Left lung (tissue), 10 donors: ENCODE measurements around the gene NLGN3. TPM values are rescaled to one million over a fixed set of nuclear protein-coding genes. Genes with fewer than 3 reads are reported as not detected.

ENCODE experiments used
- ATAC-seq: fragments of 200-7000 bp; cut with Tn5 transposase; one replicate; pipeline ENCODE4 v1.9.1; 2020; ENCODE audit warnings: moderate library complexity
- DNase-seq, 4 donors: peaks; one replicate each; pipeline ENCODE4 v3.0.0-alpha.2; 2013 to 2020
- H3K27ac ChIP-seq, 2 donors: fragments of 200-600 bp; sonication (generic) in 1 of 2; one replicate each; pipeline versions ENCODE4 v1.5.0 to v1.8.0; 2020 to 2021
- H3K27me3 ChIP-seq, 2 donors: fragments of 200-600 bp; sonication (generic) in 1 of 2; one replicate each; pipeline versions ENCODE4 v1.5.0 to v1.8.0; 2020 to 2021
- H3K36me3 ChIP-seq, 2 donors: fragments of 200-600 bp; sonication (generic) in 1 of 2; one replicate each; pipeline versions ENCODE4 v1.5.0 to v1.8.0; 2020 to 2021
- H3K4me1 ChIP-seq, 2 donors: fragments of 200-600 bp; one replicate each; pipeline ENCODE4 v1.8.0; 2021
- H3K4me3 ChIP-seq, 2 donors: fragments of 200-600 bp; sonication (generic) in 1 of 2; one replicate each; pipeline versions ENCODE4 v1.5.0 to v1.8.0; 2020 to 2021; ENCODE audit warnings: mild to moderate bottlenecking in 1 of 2
- H3K9me3 ChIP-seq, 2 donors: fragments of 200-600 bp; sonication (generic) in 1 of 2; one replicate each; pipeline versions ENCODE4 v1.5.0 to v1.8.0; 2020 to 2021
- intact Hi-C, 2 donors: fragments of 100-400 bp; cut with DNase I; formaldehyde crosslinking; loops; one replicate each; pipeline versions ENCODE4 v1.11.2 to v1.14.2; 2022
- polyA plus RNA-seq, 6 donors: library from polyadenylated mRNA; unstranded; fragments of 120-200 nt; gene quantifications; one replicate each; pipeline ENCODE4 v1.2.1, GENCODE V29; 2013; ENCODE audit not compliant: insufficient read length in 6 of 6
- total RNA-seq, 2 donors: library from RNA; stranded (reverse); fragmentation: NEBNext Ultra II Directional; extraction: Animal tissue kit (Norgen Biotek cat#: 25700); gene quantifications; one replicate each; pipeline ENCODE4 v1.2.1, GENCODE V29; 2021
- TF ChIP-seq, protein P1 (sequence below), 2 donors: fragments of 200-600 bp; sonication (generic) in 1 of 2; IDR thresholded peaks; one replicate each; pipeline versions ENCODE4 v1.5.0 to v1.8.0; 2021; ENCODE audit warnings: antibody characterized with exemption in 2 of 2
- donor health status: DM: no; HTN: yes; CAD: no.
- donor health status: DM: no; HTN: no; CAD: no.

Gene NLGN3
- total and polyA plus RNA-seq, 8 donors, result 1.0 to 8.4 (median 6.0) TPM

DNA sequence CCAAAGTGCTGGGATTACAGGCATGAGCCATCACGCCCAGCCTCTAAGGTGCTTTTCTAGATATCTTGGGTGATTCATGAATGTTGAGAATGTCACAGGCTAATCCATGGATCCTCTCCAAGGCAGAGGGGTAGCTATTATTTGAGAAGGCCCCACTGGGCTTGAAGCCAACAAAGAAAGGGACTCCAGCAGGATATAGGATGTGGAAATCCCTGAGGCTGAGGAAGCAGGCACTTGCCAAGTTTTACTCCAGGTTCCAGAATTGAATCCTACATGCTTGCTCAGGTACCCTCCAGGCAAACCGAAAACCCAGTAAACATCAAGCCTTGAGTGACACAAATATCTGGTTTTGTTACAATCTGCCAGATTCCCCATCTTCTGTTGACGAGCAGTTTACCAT, 15.8 kb downstream of the NLGN3 start:
- ATAC-seq (no peak), DNase-seq (no peak)
- Histone ChIP-seq H3K4me1 (no peaks in the 10 kb centered on the region), H3K4me3 (no peak overlapping the region), H3K36me3 (no peaks in the 10 kb centered on the region), H3K27ac (no peak overlapping the region), H3K9me3 (no peaks in the 10 kb centered on the region), H3K27me3 (no peaks in the 10 kb centered on the region)
- TF ChIP-seq, protein P1, sequence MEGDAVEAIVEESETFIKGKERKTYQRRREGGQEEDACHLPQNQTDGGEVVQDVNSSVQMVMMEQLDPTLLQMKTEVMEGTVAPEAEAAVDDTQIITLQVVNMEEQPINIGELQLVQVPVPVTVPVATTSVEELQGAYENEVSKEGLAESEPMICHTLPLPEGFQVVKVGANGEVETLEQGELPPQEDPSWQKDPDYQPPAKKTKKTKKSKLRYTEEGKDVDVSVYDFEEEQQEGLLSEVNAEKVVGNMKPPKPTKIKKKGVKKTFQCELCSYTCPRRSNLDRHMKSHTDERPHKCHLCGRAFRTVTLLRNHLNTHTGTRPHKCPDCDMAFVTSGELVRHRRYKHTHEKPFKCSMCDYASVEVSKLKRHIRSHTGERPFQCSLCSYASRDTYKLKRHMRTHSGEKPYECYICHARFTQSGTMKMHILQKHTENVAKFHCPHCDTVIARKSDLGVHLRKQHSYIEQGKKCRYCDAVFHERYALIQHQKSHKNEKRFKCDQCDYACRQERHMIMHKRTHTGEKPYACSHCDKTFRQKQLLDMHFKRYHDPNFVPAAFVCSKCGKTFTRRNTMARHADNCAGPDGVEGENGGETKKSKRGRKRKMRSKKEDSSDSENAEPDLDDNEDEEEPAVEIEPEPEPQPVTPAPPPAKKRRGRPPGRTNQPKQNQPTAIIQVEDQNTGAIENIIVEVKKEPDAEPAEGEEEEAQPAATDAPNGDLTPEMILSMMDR (IDR thresholded peaks at IDR 0.05), result no peak
- intact Hi-C loops, result no loop called here

DNA sequence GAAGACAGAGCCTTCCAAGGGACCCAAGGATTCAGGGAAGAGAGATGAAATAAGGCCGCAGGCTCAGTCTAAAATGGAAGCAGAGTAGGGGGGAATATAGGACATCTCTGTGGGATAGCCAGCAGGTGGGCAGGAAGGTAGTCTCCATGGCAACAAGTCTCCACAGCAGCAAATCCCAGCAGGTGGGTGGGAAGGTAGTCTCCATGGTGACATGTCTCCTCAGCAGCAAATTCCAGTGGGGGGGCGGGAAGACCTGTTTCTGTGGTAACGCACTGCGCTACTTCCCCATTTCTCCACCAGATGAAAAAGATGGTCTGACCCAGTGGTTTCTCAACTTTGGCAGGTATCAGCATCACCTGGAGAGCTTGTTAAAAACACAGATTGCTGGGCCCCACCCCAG, 18.3 kb downstream of the NLGN3 start:
- H3K4me3 ChIP-seq, result no peak overlapping the region
- H3K27ac ChIP-seq, result no peak overlapping the region
- H3K36me3 ChIP-seq, result no peaks in the 10 kb centered on the region
- H3K9me3 ChIP-seq, result no peaks in the 10 kb centered on the region
- no peaks in the 10 kb centered on the region for H3K4me1 ChIP-seq
- H3K27me3 ChIP-seq, result no peaks in the 10 kb centered on the region
- intact Hi-C loops, result no loop called here
- TF ChIP-seq, protein P1 (IDR thresholded peaks at IDR 0.05), result no peak
- DNase-seq, result no peak
- no peak for ATAC-seq

DNA sequence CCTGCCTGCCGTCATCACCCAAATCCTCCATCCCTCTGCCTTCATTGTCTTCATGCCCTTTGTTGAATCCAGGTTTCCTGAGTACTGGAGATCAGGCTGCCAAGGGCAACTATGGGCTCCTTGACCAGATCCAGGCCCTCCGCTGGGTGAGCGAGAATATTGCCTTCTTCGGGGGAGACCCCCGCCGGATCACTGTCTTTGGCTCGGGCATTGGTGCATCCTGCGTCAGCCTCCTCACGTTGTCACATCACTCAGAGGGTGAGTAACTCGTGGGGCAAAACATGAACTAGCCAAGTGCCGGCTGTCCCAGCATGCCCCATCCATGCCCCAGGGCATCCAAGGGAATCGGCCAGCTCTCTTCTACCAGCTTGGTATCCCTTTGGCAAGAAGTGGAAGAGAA, 19.4 kb downstream of the NLGN3 start:
- TF ChIP-seq, protein P1 (IDR thresholded peaks at IDR 0.05), result no peak
- intact Hi-C loops, result no loop called here
- ATAC-seq, result no peak

DNA sequence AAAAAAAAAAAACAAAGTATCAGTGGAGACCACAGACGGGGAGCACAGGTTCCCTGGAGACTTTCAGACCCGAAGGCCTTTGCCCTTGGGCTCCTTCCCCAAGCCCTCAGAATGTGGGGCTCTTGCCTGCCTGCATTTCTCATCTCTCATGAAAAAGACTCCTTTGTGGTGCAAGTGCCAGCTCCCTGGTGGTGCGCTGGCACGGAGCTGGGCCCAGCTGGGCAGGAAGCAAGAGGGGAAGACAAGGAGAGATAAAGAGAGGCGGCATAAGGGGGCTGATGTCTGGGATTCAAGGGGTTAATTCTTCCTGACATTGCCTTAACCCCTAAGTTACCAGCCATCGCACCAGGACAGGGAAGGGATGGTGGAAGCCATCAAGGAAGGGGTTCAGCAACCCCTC, 21.8 kb downstream of the NLGN3 start:
- no peaks in the 10 kb centered on the region for H3K36me3 ChIP-seq
- no peaks in the 10 kb centered on the region for H3K4me1 ChIP-seq
- TF ChIP-seq, protein P1 (IDR thresholded peaks at IDR 0.05), result no peak
- H3K4me3 ChIP-seq, result no peak overlapping the region
- ATAC-seq (no peak), DNase-seq (no peak)
- H3K27me3 ChIP-seq, result no peaks in the 10 kb centered on the region
- intact Hi-C loops, result no loop called here
- H3K9me3 ChIP-seq, result no peaks in the 10 kb centered on the region
- H3K27ac ChIP-seq, result no peak overlapping the region

More for the DNA sequence above, 19.4 kb downstream of the NLGN3 start:
- DNase-seq, result no peak
- no peak overlapping the region for H3K27ac ChIP-seq
- no peaks in the 10 kb centered on the region for H3K36me3 ChIP-seq
- no peak overlapping the region for H3K4me3 ChIP-seq
- no peaks in the 10 kb centered on the region for H3K27me3 ChIP-seq
- H3K4me1 ChIP-seq, result no peaks in the 10 kb centered on the region
- no peaks in the 10 kb centered on the region for H3K9me3 ChIP-seq

DNA sequence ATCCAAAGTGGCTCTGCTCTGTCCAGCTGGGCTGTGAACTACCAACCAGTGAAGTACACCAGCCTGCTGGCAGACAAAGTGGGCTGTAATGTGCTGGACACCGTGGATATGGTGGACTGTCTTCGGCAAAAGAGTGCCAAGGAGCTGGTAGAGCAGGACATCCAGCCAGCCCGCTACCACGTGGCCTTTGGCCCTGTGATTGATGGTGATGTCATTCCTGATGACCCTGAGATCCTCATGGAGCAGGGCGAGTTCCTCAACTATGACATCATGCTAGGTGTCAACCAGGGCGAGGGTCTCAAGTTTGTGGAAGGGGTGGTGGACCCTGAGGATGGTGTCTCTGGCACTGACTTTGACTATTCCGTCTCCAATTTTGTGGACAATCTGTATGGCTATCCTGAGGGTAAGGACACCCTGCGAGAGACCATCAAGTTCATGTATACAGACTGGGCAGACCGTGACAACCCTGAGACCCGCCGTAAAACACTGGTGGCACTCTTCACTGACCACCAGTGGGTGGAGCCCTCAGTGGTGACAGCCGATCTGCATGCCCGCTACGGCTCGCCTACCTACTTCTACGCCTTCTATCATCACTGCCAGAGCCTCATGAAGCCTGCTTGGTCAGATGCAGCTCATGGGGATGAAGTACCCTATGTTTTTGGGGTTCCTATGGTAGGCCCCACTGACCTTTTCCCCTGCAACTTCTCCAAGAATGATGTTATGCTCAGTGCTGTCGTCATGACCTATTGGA, 22.6 kb downstream of the NLGN3 start:
- intact Hi-C loops, result no loop called here
- Histone ChIP-seq H3K36me3 (no peaks in the 10 kb centered on the region), H3K9me3 (no peaks in the 10 kb centered on the region), H3K27ac (no peak overlapping the region), H3K4me3 (no peak overlapping the region), H3K27me3 (no peaks in the 10 kb centered on the region), H3K4me1 (no peaks in the 10 kb centered on the region)
- DNase-seq (no peak), ATAC-seq (no peak)
- TF ChIP-seq, protein P1 (IDR thresholded peaks at IDR 0.05), result no peak
